LNCaP clone FGC (cell line): ENCODE data around the gene ESYT2.

Source experiments
- DNase-seq: peaks from one replicate; pipeline ENCODE4 v3.0.0-alpha.2; 2011; ENCODE audit warnings: low read depth
- H3K4me3 ChIP-seq: 2 replicates; pipeline ENCODE4 v1.5.1; 2011; ENCODE audit warnings: mild to moderate bottlenecking, low read depth, low read length, control low read depth
- TF ChIP-seq, protein P1 (sequence below): IDR thresholded peaks from 2 replicates; pipeline ENCODE4 v1.5.1; 2012; ENCODE audit warnings: mild to moderate bottlenecking; ENCODE audit not compliant: control insufficient read depth, insufficient read depth; ENCODE audit errors: extremely low read depth

The ESYT2 gene

GRCh38 chr7:158805937-158806336 is 23.4 kb downstream of the ESYT2 start:
- TF ChIP-seq, protein P1, sequence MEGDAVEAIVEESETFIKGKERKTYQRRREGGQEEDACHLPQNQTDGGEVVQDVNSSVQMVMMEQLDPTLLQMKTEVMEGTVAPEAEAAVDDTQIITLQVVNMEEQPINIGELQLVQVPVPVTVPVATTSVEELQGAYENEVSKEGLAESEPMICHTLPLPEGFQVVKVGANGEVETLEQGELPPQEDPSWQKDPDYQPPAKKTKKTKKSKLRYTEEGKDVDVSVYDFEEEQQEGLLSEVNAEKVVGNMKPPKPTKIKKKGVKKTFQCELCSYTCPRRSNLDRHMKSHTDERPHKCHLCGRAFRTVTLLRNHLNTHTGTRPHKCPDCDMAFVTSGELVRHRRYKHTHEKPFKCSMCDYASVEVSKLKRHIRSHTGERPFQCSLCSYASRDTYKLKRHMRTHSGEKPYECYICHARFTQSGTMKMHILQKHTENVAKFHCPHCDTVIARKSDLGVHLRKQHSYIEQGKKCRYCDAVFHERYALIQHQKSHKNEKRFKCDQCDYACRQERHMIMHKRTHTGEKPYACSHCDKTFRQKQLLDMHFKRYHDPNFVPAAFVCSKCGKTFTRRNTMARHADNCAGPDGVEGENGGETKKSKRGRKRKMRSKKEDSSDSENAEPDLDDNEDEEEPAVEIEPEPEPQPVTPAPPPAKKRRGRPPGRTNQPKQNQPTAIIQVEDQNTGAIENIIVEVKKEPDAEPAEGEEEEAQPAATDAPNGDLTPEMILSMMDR, result no peak
- no peak overlapping the region for H3K4me3 ChIP-seq
- DNase-seq, result no peak

DNA sequence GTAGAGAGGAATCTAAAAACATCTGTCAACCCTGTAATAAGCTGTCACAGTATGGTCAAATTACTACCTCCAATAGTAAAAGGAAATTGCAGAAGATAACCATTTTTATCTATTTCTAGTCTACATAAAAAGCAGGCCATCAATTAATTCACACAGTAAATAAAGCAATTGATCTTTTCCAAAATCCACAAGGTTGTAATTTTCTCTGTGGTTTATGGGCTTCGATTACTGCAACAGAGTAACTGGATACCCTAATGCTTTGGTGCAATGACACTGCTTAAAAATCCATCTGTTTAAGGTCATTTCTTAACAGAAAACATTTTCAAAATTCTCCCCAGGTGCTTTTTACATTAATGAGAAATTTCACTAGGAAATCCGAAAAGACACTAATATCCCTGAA is 23.9 kb downstream of the ESYT2 start:
- no peak overlapping the region for H3K4me3 ChIP-seq
- TF ChIP-seq, protein P1, result no peak
- no peak for DNase-seq

DNA sequence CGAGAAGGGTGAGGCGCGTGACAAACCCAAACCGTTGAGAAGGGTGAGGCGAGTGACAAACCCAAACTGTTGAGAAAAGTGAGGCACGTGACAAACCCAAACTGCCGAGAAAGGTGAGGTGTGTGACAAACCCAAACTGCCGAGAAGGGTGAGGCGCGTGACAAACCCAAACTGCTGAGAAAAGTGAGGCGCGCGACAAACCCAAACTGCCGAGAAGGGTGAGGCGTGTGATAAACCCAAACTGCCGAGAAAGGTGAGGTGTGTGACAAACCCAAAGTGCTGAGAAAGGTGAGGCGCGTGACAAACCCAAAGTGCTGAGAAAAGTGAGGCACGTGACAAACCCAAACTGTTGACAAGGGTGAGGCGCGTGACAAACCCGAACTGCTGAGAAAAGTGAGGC is 25.0 kb downstream of the ESYT2 start:
- H3K4me3 ChIP-seq, result no peak overlapping the region
- TF ChIP-seq, protein P1, result no peak
- DNase-seq, result no peak

DNA sequence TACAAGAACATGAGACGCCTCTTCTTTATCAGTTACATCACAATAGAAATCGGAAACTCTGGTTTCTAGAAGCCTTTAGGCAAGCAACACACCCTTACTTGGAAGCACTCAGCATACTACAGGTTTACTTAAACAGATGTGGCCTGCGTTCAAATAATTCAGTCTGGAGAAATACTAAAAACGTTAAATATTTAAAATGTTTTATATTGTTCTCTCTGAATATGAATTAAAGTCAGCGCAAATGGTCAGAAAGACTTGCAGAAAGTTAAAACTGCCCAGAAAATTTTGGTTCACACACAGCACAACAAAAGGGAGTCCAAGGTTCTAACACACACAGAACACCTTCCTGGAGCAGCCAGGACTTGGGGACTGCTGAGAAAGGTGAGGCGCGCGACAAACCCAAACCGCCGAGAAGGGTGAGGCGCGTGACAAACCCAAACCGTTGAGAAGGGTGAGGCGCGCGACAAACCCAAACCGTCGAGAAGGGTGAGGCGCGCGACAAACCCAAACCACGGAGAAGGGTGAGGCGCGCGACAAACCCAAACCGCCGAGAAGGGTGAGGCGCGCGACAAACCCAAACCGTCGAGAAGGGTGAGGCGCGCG is 25.8 kb downstream of the ESYT2 start:
- H3K4me3 ChIP-seq, result no peak overlapping the region
- TF ChIP-seq, protein P1, result no peak
- no peak for DNase-seq

GRCh38 chr7:158802535-158803366 is 26.6 kb downstream of the ESYT2 start:
- no peak for DNase-seq
- TF ChIP-seq, protein P1, result no peak

DNA sequence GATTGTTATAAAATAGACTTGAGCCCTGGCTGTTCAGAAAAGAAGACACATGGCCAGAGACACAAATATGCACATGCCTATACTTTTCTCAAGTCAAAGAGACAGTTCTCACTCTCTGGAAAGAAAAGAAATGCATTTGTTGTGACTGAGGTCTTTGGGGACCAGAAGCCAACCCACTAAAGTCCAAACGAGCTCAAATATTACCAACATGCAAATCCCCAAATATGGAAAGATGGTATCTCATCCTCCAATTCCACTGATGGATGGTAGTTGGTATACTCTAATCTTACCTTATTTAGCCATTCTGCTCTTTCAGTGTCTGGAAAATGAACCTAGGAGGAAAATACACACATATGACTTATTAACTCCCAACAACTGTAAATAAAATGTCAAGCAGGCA is 30.6 kb downstream of the ESYT2 start:
- H3K4me3 ChIP-seq, result no peak overlapping the region
- DNase-seq, result no peak
- TF ChIP-seq, protein P1, result no peak

More at GRCh38 chr7:158802535-158803366, 26.6 kb downstream of the ESYT2 start:
- no peak overlapping the region for H3K4me3 ChIP-seq
